GM19452 (cell line): ENCODE data around the gene COTL1.
"Not testable (repeated sequence)": the region's sequence is repeated elsewhere in the genome, so short reads cannot be mapped to it uniquely, and the experiment has no call there.

Experiments used
- ATAC-seq: cut with Tn5 transposase; IDR thresholded peaks from one replicate; pipeline ENCODE4 v1.9.1; 2021; ENCODE audit not compliant: unreplicated experiment

The COTL1 gene

GRCh38 chr16:84535408-84535807, 82.5 kb downstream of the COTL1 start:
- ATAC-seq: no peak

GRCh38 chr16:84534815-84535214, 83.1 kb downstream of the COTL1 start:
- no peak for ATAC-seq

- no peak for ATAC-seq
Measured at GRCh38 chr16:84532855-84533486, 84.9 kb downstream of the COTL1 start.

GRCh38 chr16:84532291-84532724, 85.6 kb downstream of the COTL1 start:
- ATAC-seq: no peak

GRCh38 chr16:84531671-84532111, 86.2 kb downstream of the COTL1 start:
- no peak for ATAC-seq

GRCh38 chr16:84530590-84530989, 87.3 kb downstream of the COTL1 start:
- no peak for ATAC-seq

- ATAC-seq: no peak
Measured at GRCh38 chr16:84529607-84530006, 88.3 kb downstream of the COTL1 start.

GRCh38 chr16:84528322-84528721, 89.6 kb downstream of the COTL1 start:
- ATAC-seq: no peak

GRCh38 chr16:84527532-84528269, 90.2 kb downstream of the COTL1 start:
- ATAC-seq: no peak

GRCh38 chr16:84526794-84527531, 90.9 kb downstream of the COTL1 start:
- ATAC-seq: no peak

GRCh38 chr16:84524941-84525581, 92.8 kb downstream of the COTL1 start:
- ATAC-seq: not testable (repeated sequence)

GRCh38 chr16:84524346-84524920, 93.4 kb downstream of the COTL1 start:
- no peak for ATAC-seq

GRCh38 chr16:84521497-84521770, 96.4 kb downstream of the COTL1 start:
- no peak for ATAC-seq

GRCh38 chr16:84520725-84521496, 97.0 kb downstream of the COTL1 start:
- ATAC-seq: no peak

- ATAC-seq: no peak
Measured at GRCh38 chr16:84519855-84520254, 98.0 kb downstream of the COTL1 start.

GRCh38 chr16:84518804-84519341, 99.0 kb downstream of the COTL1 start:
- no peak for ATAC-seq

- ATAC-seq: not testable (repeated sequence)
Measured at GRCh38 chr16:84518220-84518619, 99.7 kb downstream of the COTL1 start.

GRCh38 chr16:84517366-84517765, 100.5 kb downstream of the COTL1 start:
- no peak for ATAC-seq
